Bronchial epithelial cell (primary cell): Measurements from ENCODE around the gene WWP2. TPM values are rescaled to one million over a fixed set of nuclear protein-coding genes. Genes with fewer than 3 reads are reported as not detected.

Source experiments
- DNase-seq: peaks from one replicate; pipeline ENCODE4 v3.0.0-alpha.2; 2010; ENCODE audit warnings: low read depth
- FAIRE-seq: peaks from 2 replicates; lab custom pipeline; 2011; peaks lifted over from hg19 to GRCh38; lab: Jason Lieb, UNC
- H3K27me3 ChIP-seq: 2 replicates; pipeline ENCODE4 v1.5.1; 2011; ENCODE audit warnings: low read length; ENCODE audit not compliant: control insufficient read depth, insufficient read depth
- H3K36me3 ChIP-seq: 2 replicates; pipeline ENCODE4 v1.5.1; 2011; ENCODE audit warnings: low read length; ENCODE audit not compliant: control insufficient read depth, insufficient read depth
- H3K4me3 ChIP-seq: 2 replicates; pipeline ENCODE4 v1.5.1; 2011; ENCODE audit warnings: mild to moderate bottlenecking, low read depth, low read length, control low read depth
- total RNA-seq: library from RNA; depleted of rRNA; stranded (reverse); fragments of >200 nt; gene quantifications from 2 replicates; pipeline ENCODE4 v1.2.1, GENCODE V29; 2014
- TF ChIP-seq, protein P1 (sequence below): IDR thresholded peaks from 2 replicates; pipeline ENCODE4 v1.5.1; 2011; ENCODE audit warnings: mild to moderate bottlenecking, moderate library complexity, low read length, control low read depth, inconsistent platforms; ENCODE audit not compliant: insufficient read depth, severe bottlenecking

The WWP2 gene
- total RNA-seq, 1 donor from 2014 or later = 15.0 TPM

GRCh38 chr16:69872888-69873287, 110.8 kb downstream of the WWP2 start:
- TF ChIP-seq, protein P1, sequence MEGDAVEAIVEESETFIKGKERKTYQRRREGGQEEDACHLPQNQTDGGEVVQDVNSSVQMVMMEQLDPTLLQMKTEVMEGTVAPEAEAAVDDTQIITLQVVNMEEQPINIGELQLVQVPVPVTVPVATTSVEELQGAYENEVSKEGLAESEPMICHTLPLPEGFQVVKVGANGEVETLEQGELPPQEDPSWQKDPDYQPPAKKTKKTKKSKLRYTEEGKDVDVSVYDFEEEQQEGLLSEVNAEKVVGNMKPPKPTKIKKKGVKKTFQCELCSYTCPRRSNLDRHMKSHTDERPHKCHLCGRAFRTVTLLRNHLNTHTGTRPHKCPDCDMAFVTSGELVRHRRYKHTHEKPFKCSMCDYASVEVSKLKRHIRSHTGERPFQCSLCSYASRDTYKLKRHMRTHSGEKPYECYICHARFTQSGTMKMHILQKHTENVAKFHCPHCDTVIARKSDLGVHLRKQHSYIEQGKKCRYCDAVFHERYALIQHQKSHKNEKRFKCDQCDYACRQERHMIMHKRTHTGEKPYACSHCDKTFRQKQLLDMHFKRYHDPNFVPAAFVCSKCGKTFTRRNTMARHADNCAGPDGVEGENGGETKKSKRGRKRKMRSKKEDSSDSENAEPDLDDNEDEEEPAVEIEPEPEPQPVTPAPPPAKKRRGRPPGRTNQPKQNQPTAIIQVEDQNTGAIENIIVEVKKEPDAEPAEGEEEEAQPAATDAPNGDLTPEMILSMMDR = no peak
- peaks cover 8% of the 10 kb centered on the region for H3K36me3 ChIP-seq

GRCh38 chr16:69873783-69874182, 111.7 kb downstream of the WWP2 start:
- peaks cover 8% of the 10 kb centered on the region for H3K36me3 ChIP-seq

More at GRCh38 chr16:69872888-69873287, 110.8 kb downstream of the WWP2 start:
- FAIRE-seq (no peak), DNase-seq (no peak)
- no peak overlapping the region for H3K4me3 ChIP-seq
- H3K27me3 ChIP-seq = no peaks in the 10 kb centered on the region

DNA sequence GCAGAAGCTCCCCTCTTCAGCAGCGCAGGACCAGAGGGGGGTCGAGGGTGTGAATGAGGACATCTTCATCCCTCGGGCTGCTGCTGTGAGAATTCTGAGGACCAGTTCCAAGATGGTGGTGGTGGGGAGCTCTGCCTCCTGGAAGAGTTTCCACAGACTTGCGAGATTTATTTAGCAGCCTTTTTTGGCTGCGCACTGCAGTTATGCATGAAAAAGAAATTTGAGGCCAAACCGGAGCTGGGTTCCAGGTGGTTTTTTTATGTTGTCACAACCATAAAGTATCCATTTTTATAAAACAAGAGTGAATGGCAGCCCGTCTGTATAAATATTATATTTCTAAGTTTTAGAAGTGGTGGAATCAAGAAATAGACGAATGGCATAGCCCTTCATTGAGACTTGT, 112.1 kb downstream of the WWP2 start:
- DNase-seq = no peak
- no peak for FAIRE-seq
- Histone ChIP-seq H3K36me3 (peaks cover 8% of the 10 kb centered on the region), H3K4me3 (no peak overlapping the region), H3K27me3 (no peaks in the 10 kb centered on the region)
- TF ChIP-seq, protein P1 = no peak

More at GRCh38 chr16:69873783-69874182, 111.7 kb downstream of the WWP2 start:
- Histone ChIP-seq H3K4me3 (no peak overlapping the region), H3K27me3 (no peaks in the 10 kb centered on the region)
- FAIRE-seq = no peak
- DNase-seq = no peak
- TF ChIP-seq, protein P1 = no peak

DNA sequence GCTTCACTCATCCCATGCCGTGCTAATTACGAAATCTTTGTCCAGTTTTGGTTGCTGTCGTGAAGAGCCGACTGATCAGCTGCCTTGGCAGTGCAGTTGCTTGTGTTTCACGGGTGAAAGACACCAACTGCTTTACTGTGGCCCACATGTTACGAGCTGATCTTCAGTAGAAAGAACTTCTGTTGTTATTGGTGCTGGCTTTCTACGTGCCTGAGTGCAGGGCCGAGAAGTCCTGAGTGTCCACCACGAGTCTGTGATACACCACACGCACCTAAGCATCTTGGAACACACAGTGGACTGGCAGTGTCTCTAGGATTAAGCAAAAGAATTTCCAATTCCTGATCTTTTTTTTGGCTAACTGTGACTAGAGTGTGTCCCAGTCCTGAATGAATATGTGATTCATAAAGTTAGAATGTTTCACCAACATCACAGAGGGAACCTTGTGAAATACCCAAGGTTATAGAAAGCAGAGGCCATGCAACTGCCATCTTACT, 118.6 kb downstream of the WWP2 start:
- DNase-seq = peak; percentile 7
- Histone ChIP-seq H3K27me3 (no peaks in the 10 kb centered on the region), H3K4me3 (no peak overlapping the region), H3K36me3 (peaks cover 4% of the 10 kb centered on the region)
- TF ChIP-seq, protein P1 = no peak
- FAIRE-seq = no peak

DNA sequence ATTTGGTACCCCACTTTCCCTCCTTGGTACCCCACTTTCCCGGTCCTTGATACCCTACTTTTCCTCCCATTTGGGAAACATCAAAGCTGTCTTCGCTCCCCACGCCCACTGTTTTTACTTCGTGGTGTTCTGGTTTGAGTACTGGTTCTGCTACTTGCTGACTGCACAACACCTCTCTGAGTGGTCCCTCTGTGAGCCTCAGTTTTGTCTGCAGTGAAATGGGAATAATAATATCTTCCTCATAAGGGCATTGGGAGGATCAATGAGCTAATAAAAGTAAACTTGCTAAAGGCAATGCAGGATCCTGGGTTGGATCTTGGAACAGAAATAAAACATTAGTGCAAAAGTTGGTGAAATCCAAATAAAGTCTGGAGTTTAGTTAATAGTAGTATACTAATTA, 119.0 kb downstream of the WWP2 start:
- Histone ChIP-seq H3K27me3 (no peaks in the 10 kb centered on the region), H3K36me3 (peaks cover 4% of the 10 kb centered on the region), H3K4me3 (no peak overlapping the region)
- TF ChIP-seq, protein P1 = no peak
- FAIRE-seq = no peak
- no peak for DNase-seq

DNA sequence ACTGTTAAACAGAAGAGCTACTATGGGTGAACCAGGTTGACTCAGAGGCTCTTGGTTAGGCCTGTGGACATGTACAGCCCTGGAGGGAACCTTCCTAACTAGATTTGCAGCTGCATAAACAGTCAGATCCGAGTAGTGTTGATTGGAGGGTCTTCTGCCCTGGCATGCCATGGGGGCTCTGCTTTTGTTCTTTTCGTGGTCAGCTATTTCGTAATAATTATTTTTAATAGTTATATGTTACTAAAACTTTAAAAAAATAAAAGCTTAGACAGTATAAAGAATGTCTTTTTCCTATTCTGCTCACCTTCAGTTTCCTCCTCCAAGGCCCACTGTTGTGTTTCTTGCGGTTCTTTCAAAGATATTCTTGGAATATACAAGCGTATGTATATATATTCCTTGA, 121.6 kb downstream of the WWP2 start:
- Histone ChIP-seq H3K36me3 (peaks cover 1% of the 10 kb centered on the region), H3K4me3 (no peak overlapping the region), H3K27me3 (no peaks in the 10 kb centered on the region)
- no peak for DNase-seq
- TF ChIP-seq, protein P1 = no peak
- FAIRE-seq = no peak
